Measurements from ENCODE around the gene CFAP52. TPM values are rescaled to one million over a fixed set of nuclear protein-coding genes. Genes with fewer than 3 reads are reported as not detected.
"Not testable (repeated sequence)": the region's sequence is repeated elsewhere in the genome, so short reads cannot be mapped to it uniquely, and the experiment has no call there.

CFAP52 gene
- total RNA-seq, 1 experiment from 2014 or later = not detected

DNA sequence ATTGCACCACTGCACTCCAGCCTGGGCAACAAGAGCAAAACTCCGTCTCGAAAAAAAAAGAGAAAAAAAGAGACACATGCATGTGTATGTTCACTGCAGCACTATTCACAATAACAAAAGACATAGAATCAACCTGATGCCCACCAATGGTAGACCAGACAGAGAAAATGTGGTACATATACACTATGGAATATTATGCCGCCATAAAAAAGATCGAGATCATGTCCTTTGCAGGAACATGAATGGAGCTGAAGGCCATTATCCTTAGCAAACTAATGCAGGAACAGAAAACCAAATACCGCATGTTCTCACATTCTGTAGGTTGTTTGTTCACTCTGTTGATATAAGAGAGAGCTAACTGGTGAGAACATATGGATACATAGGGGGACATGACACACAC lies 9.7 kb upstream of the CFAP52 start:
- H4K20me1 ChIP-seq (ENCODE audit: insufficient read depth); H3K4me3 ChIP-seq (replicated peaks in 1 of 2; ENCODE audit: low read depth in 1 of 2, low read length in 2 of 2); H3K9ac ChIP-seq (ENCODE audit: low read length); H3K4me2 ChIP-seq (ENCODE audit: low read length); intact Hi-C loops (cut with micrococcal nuclease); H3K27ac ChIP-seq (ENCODE audit: low read depth, low read length); H3K4me1 ChIP-seq (ENCODE audit: control insufficient read depth in 1 of 2, insufficient read depth in 2 of 2, low read length in 2 of 2); POLR2A ChIA-PET; DNase-seq (ENCODE audit: low read depth, low spot score); CTCF ChIA-PET; H3K9me2 ChIP-seq (ENCODE audit: insufficient read depth); H2AFZ ChIP-seq (ENCODE audit: low read depth, low read length, poor library complexity, severe bottlenecking); BruUV-seq (replicated peaks); H3K27me3 ChIP-seq (ENCODE audit: insufficient read depth, low read length); ATAC-seq; RAD21 ChIA-PET (ENCODE audit: low non-redundant PET in 1 of 2, low total read pairs in 2 of 2, uncharacterized antibody in 2 of 2, unreplicated experiment in 2 of 2); H3K9me3 ChIP-seq (ENCODE audit: control insufficient read depth in 1 of 2, insufficient read depth in 1 of 2, low read depth in 1 of 2, low read length in 2 of 2); H3K36me3 ChIP-seq (ENCODE audit: control insufficient read depth in 1 of 2, insufficient read depth in 2 of 2, low read length in 2 of 2); H3K79me2 ChIP-seq (ENCODE audit: insufficient read depth, low read length): not testable (repeated sequence)

DNA sequence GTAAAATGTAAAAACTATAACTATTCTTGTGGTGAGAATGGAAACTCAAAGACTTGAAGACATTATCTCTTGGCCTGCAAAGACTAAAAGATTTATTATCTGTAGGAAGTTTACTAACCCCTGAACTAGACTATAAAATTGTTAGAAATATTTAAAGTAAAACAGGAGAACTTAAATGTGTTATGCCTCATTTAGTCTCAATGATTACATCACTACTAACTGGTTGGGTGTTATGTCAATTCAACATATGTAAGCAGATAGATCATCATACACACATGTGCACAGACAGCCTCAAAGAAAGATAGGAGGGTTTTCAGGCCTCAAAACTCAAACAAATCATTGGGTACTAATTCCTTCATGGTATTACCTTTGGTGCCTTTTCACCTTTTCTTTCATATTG lies 8.4 kb upstream of the CFAP52 start:
- CTCF ChIA-PET = no interaction called here
- ATAC-seq (no peak), DNase-seq (ENCODE audit: low read depth, low spot score) (no peak)
- POLR2A ChIA-PET = no interaction called here
- intact Hi-C loops (cut with micrococcal nuclease) = no loop called here
- Histone ChIP-seq H3K27ac (ENCODE audit: low read depth, low read length) (no peak overlapping the region), H3K4me1 (ENCODE audit: control insufficient read depth in 1 of 2, insufficient read depth in 2 of 2, low read length in 2 of 2) (no peaks in the 10 kb centered on the region), H3K9ac (ENCODE audit: low read length) (no peak overlapping the region), H3K4me3 (replicated peaks in 1 of 2; ENCODE audit: low read depth in 1 of 2, low read length in 2 of 2) (no peak overlapping the region), H3K4me2 (ENCODE audit: low read length) (no peak overlapping the region), H3K36me3 (ENCODE audit: control insufficient read depth in 1 of 2, insufficient read depth in 2 of 2, low read length in 2 of 2) (no peaks in the 10 kb centered on the region; a peak in 1 of 4 replicates), H3K79me2 (ENCODE audit: insufficient read depth, low read length) (0 out of 2 replicates have a peak, but pooled peaks cover 2% of the 10 kb centered on the region), H4K20me1 (ENCODE audit: insufficient read depth) (no peaks in the 10 kb centered on the region), H3K9me2 (ENCODE audit: insufficient read depth) (no peaks in the 10 kb centered on the region), H3K9me3 (ENCODE audit: control insufficient read depth in 1 of 2, insufficient read depth in 1 of 2, low read depth in 1 of 2, low read length in 2 of 2) (no peaks in the 10 kb centered on the region), H2AFZ (ENCODE audit: low read depth, low read length, poor library complexity, severe bottlenecking) (no peak overlapping the region), H3K27me3 (ENCODE audit: insufficient read depth, low read length) (no peaks in the 10 kb centered on the region)
- no TSS peak for BruUV-seq (replicated peaks)
- TF ChIP-seq JUND (IDR thresholded peaks at IDR 0.05) = no peak
- TF ChIP-seq ELF1 (IDR thresholded peaks at IDR 0.05; ENCODE audit: borderline replicate concordance, low read depth) = no peak
- TF ChIP-seq EGR1 (IDR thresholded peaks at IDR 0.05; ENCODE audit: low read depth) = no peak
- no peak for TF ChIP-seq ZNF274 (IDR thresholded peaks at IDR 0.05; ENCODE audit: low read depth, low read length)
- TF ChIP-seq POLR2AphosphoS5 (IDR thresholded peaks at IDR 0.05; ENCODE audit: low read depth, low read length) = no peak
- TF ChIP-seq, protein P1, sequence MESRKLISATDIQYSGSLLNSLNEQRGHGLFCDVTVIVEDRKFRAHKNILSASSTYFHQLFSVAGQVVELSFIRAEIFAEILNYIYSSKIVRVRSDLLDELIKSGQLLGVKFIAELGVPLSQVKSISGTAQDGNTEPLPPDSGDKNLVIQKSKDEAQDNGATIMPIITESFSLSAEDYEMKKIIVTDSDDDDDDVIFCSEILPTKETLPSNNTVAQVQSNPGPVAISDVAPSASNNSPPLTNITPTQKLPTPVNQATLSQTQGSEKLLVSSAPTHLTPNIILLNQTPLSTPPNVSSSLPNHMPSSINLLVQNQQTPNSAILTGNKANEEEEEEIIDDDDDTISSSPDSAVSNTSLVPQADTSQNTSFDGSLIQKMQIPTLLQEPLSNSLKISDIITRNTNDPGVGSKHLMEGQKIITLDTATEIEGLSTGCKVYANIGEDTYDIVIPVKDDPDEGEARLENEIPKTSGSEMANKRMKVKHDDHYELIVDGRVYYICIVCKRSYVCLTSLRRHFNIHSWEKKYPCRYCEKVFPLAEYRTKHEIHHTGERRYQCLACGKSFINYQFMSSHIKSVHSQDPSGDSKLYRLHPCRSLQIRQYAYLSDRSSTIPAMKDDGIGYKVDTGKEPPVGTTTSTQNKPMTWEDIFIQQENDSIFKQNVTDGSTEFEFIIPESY (IDR thresholded peaks at IDR 0.05; ENCODE audit: extremely low read depth, insufficient replicate concordance, low read length) = no peak
- TF ChIP-seq, protein P2, sequence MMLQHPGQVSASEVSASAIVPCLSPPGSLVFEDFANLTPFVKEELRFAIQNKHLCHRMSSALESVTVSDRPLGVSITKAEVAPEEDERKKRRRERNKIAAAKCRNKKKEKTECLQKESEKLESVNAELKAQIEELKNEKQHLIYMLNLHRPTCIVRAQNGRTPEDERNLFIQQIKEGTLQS (IDR thresholded peaks at IDR 0.05) = no peak
- TF ChIP-seq, protein P3, sequence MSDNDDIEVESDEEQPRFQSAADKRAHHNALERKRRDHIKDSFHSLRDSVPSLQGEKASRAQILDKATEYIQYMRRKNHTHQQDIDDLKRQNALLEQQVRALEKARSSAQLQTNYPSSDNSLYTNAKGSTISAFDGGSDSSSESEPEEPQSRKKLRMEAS (IDR thresholded peaks at IDR 0.05) = no peak
- no peak for TF ChIP-seq SIN3A (IDR thresholded peaks at IDR 0.05; ENCODE audit: low read depth)
- TF ChIP-seq RAD21 (IDR thresholded peaks at IDR 0.05; ENCODE audit: low read depth) = no peak
- RAD21 ChIA-PET (ENCODE audit: low non-redundant PET in 1 of 2, low total read pairs in 2 of 2, uncharacterized antibody in 2 of 2, unreplicated experiment in 2 of 2) = no interaction called here
